PC-3 (cell line): ENCODE data around the gene IFI44L. TPM values are rescaled to one million over a fixed set of nuclear protein-coding genes. Genes with fewer than 3 reads are reported as not detected.
A peak's percentile ranks its signal among the peaks of the same experiment; 100 is the strongest.

Experiments used
- ATAC-seq: fragments of 200-7000 bp; cut with Tn5 transposase; 2 replicates; pipeline ENCODE4 v1.9.1; 2020; ENCODE audit warnings: mild to moderate bottlenecking, moderate library complexity
- BruUV-seq: library from RNA; stranded (reverse); fragments of 400-500 nt; replicated peaks from 2 replicates; lab custom pipeline; 2021; lab: Mats Ljungman, UMichigan
- CTCF ChIA-PET: fragments of 300-600 bp; sonication (Branson Sonifier 250); formaldehyde crosslinking; loops from one replicate; lab custom pipeline; 2022; ENCODE audit warnings: antibody characterized with exemption; lab: Charles Lee
- POLR2A ChIA-PET: fragments of 300-600 bp; sonication (Branson Sonifier 250); formaldehyde crosslinking; loops from one replicate; lab custom pipeline; 2022; ENCODE audit warnings: antibody characterized with exemption; ENCODE audit not compliant: unreplicated experiment; lab: Charles Lee
- DNase-seq: peaks from one replicate; pipeline ENCODE4 v3.0.0-alpha.2; 2015
- H2AFZ ChIP-seq: fragments of 300-600 bp; sonication (generic); 2 replicates; pipeline ENCODE4 v1.6.0; 2016; ENCODE audit warnings: antibody characterized with exemption, low read length
- H3F3A ChIP-seq: fragments of 300-600 bp; sonication (generic); one replicate; pipeline ENCODE4 v1.6.0; 2017; ENCODE audit warnings: antibody characterized with exemption, low read length, control low read depth, mild to moderate bottlenecking; ENCODE audit not compliant: unreplicated experiment
- H3K27ac ChIP-seq: fragments of 300-600 bp; sonication (generic); 2 replicates; pipeline ENCODE4 v1.5.1; 2016; ENCODE audit warnings: mild to moderate bottlenecking, low read length
- H3K27me3 ChIP-seq: fragments of 300-600 bp; sonication (generic); 2 replicates; pipeline ENCODE4 v1.6.1; 2016; ENCODE audit warnings: low read length, mixed read lengths
- H3K36me3 ChIP-seq: fragments of 300-600 bp; sonication (generic); 2 replicates; pipeline ENCODE4 v1.6.1; 2016; ENCODE audit warnings: low read depth, mixed run types, low read length, mixed read lengths
- H3K4me1 ChIP-seq: fragments of 300-600 bp; sonication (generic); 2 replicates; pipeline ENCODE4 v1.5.1; 2016; ENCODE audit warnings: low read length; ENCODE audit not compliant: insufficient read depth
- H3K4me2 ChIP-seq: fragments of 300-600 bp; sonication (generic); 2 replicates; pipeline ENCODE4 v1.6.0; 2016; ENCODE audit warnings: low read length
- H3K4me3 ChIP-seq: fragments of 300-600 bp; sonication (generic); 2 replicates; pipeline ENCODE4 v1.5.1; 2016; ENCODE audit warnings: mild to moderate bottlenecking, low read length, mixed read lengths
- H3K79me2 ChIP-seq: fragments of 300-600 bp; sonication (generic); 2 replicates; pipeline ENCODE4 v1.6.1; 2017; ENCODE audit warnings: low read length, mixed read lengths
- H3K9ac ChIP-seq: fragments of 300-600 bp; sonication (generic); 2 replicates; pipeline ENCODE4 v1.6.0; 2016; ENCODE audit warnings: mild to moderate bottlenecking, low read length
- H3K9me2 ChIP-seq: fragments of 300-600 bp; sonication (generic); replicated peaks from 2 replicates; pipeline ENCODE4 v1.6.1; 2016; ENCODE audit warnings: mixed run types, low read length, mixed read lengths
- H3K9me3 ChIP-seq: fragments of 300-600 bp; sonication (generic); 2 replicates; pipeline ENCODE4 v1.6.1; 2016; ENCODE audit warnings: low read length, mixed read lengths
- H4K20me1 ChIP-seq: fragments of 300-600 bp; sonication (generic); 2 replicates; pipeline ENCODE4 v1.6.1; 2016; ENCODE audit warnings: low read length, mixed read lengths
- EZH2 ChIP-seq: fragments of 300-600 bp; sonication (generic); IDR thresholded peaks from one replicate; pipeline ENCODE4 v1.6.1; 2017; ENCODE audit warnings: antibody characterized with exemption, mild to moderate bottlenecking, low read length; ENCODE audit not compliant: unreplicated experiment
- EZH2phosphoT487 ChIP-seq: fragments of 300-600 bp; sonication (generic); IDR thresholded peaks from 2 replicates; pipeline ENCODE4 v1.6.1; 2018; ENCODE audit warnings: mild to moderate bottlenecking, antibody characterized with exemption, low read length, borderline replicate concordance
- intact Hi-C: fragments of 100-400 bp; cut with micrococcal nuclease; formaldehyde crosslinking; loops from 2 replicates; pipeline ENCODE4 v1.9.0; 2023
- total RNA-seq: library from RNA; depleted of rRNA; stranded (reverse); fragments of >200 nt; gene quantifications from 2 replicates; pipeline ENCODE4 v1.2.3, GENCODE V29; 2014; rRNA removed
- TF ChIP-seq, protein P1 (sequence below): fragments of 300-600 bp; sonication (generic); conservative IDR thresholded peaks from 2 replicates; pipeline ENCODE4 v1.5.1; 2017; ENCODE audit warnings: antibody characterized with exemption, low read depth, mild to moderate bottlenecking, low read length

The IFI44L gene
- total RNA-seq, 1 experiment from 2014 or later, result 5.5 TPM

DNA sequence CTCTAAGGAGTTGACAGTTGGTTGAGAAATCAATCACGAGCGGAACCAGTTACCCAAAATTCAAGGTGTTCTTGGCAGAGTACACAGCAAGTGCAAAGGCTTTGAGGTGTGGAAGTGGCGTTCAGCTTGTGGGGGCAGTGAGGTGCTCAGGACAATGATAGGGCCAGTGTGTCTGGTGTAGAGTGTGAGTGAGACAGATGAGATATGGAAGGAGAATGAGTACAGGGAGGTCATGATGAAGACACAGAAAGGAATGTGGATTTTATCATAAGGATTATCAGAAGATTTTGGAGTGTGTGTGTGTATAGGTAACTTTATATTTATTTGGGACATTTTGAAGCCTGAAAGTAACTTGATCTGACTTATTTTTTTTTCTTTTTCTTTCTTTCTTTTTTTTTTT lies 70.3 kb downstream of the IFI44L start:
- CTCF ChIA-PET, result no interaction called here
- Histone ChIP-seq H4K20me1 (no peaks in the 10 kb centered on the region), H3K9me3 (no peaks in the 10 kb centered on the region), H3K4me3 (no peak overlapping the region), H3K4me1 (peaks cover 57% of the 10 kb centered on the region), H3K27ac (no peak overlapping the region), H3F3A (peaks cover 9% of the 10 kb centered on the region), H3K9me2 (no peaks in the 10 kb centered on the region), H3K36me3 (no peaks in the 10 kb centered on the region), H3K27me3 (no peaks in the 10 kb centered on the region), H3K79me2 (no peaks in the 10 kb centered on the region), H3K4me2 (no peak overlapping the region), H2AFZ (no peak overlapping the region), H3K9ac (no peak overlapping the region)
- POLR2A ChIA-PET, result no interaction called here
- intact Hi-C loops, result no loop called here
- ATAC-seq (no peak), DNase-seq (no peak)
- no peak for TF ChIP-seq EZH2phosphoT487
- TF ChIP-seq, protein P1, sequence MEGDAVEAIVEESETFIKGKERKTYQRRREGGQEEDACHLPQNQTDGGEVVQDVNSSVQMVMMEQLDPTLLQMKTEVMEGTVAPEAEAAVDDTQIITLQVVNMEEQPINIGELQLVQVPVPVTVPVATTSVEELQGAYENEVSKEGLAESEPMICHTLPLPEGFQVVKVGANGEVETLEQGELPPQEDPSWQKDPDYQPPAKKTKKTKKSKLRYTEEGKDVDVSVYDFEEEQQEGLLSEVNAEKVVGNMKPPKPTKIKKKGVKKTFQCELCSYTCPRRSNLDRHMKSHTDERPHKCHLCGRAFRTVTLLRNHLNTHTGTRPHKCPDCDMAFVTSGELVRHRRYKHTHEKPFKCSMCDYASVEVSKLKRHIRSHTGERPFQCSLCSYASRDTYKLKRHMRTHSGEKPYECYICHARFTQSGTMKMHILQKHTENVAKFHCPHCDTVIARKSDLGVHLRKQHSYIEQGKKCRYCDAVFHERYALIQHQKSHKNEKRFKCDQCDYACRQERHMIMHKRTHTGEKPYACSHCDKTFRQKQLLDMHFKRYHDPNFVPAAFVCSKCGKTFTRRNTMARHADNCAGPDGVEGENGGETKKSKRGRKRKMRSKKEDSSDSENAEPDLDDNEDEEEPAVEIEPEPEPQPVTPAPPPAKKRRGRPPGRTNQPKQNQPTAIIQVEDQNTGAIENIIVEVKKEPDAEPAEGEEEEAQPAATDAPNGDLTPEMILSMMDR, result no peak
- no peak for TF ChIP-seq EZH2
- BruUV-seq, result no TSS peak

GRCh38 chr1:78691995-78692747 lies 71.9 kb downstream of the IFI44L start:
- peak; percentile 95 for DNase-seq
- Histone ChIP-seq H3K36me3 (no peaks in the 10 kb centered on the region), H3K9me2 (no peaks in the 10 kb centered on the region), H3K4me1 (peaks cover 56% of the 10 kb centered on the region), H2AFZ (no peak overlapping the region), H4K20me1 (no peaks in the 10 kb centered on the region), H3K79me2 (no peaks in the 10 kb centered on the region), H3K9me3 (no peaks in the 10 kb centered on the region), H3K4me2 (peak overlapping the region; percentile 42), H3K4me3 (0 out of 2 replicates have a peak overlapping the region, but pooled peaks have one; percentile 19), H3K27ac (peak overlapping the region; percentile 91), H3F3A (peaks cover 9% of the 10 kb centered on the region), H3K27me3 (no peaks in the 10 kb centered on the region), H3K9ac (peak overlapping the region; percentile 30; the same call in 1 of the 2 replicates)
- ATAC-seq, result peak; percentile 65
- no TSS peak for BruUV-seq
- ChIA-PET POLR2A (no interaction called here), CTCF (no interaction called here)
- intact Hi-C loops, result loop anchor here (1.0 kb wide), 1 partner anchor 501 kb away; no protein-coding TSS in a partner anchor
- TF ChIP-seq EZH2phosphoT487 (no peak), EZH2 (no peak)
- TF ChIP-seq, protein P1, result no peak

Other genes starting within 250 kb of the IFI44L start
- 6.8 and 7.8 TPM in 2 replicates for gene PTGFR, start 129.5 kb upstream of the IFI44L start, total RNA-seq
- 7.1 and 10.4 TPM in 2 replicates for gene IFI44, start 29.4 kb downstream of the IFI44L start, total RNA-seq